IMR-90 (cell line): ENCODE results near the gene SHC4.

Experiments used
- CEBPB ChIP-seq: IDR thresholded peaks from 2 replicates; pipeline ENCODE4 v1.6.1; 2012; ENCODE audit warnings: low read depth, low read length, improper control_type of control experiment
- CTCF ChIP-seq: conservative IDR thresholded peaks from 2 replicates; pipeline ENCODE4 v1.5.1; 2012; ENCODE audit warnings: mild to moderate bottlenecking, low read depth, low read length, improper control_type of control experiment
- POLR2A ChIP-seq: IDR thresholded peaks from 2 replicates; pipeline ENCODE4 v1.6.1; 2012; ENCODE audit warnings: mild to moderate bottlenecking, low read depth, low read length
- RFX5 ChIP-seq: IDR thresholded peaks from 2 replicates; pipeline ENCODE4 v1.8.0; 2012; ENCODE audit warnings: low read depth, mild to moderate bottlenecking, low read length, moderate library complexity
- SMC3 ChIP-seq: fragments of 150-350 bp; IDR thresholded peaks from 2 replicates; pipeline ENCODE4 v1.6.1; 2016; ENCODE audit warnings: low read depth, mild to moderate bottlenecking, antibody characterized with exemption, low read length, moderate library complexity

GRCh38 chr15:48964898-48965297 lies 1.2 kb upstream of the SHC4 start:
- TF ChIP-seq SMC3 (no peak), CTCF (no peak), CEBPB (no peak), POLR2A (no peak), RFX5 (no peak)
